GM23338 (cell line): ENCODE results near the gene HELZ. TPM values are rescaled to one million over a fixed set of nuclear protein-coding genes. Genes with fewer than 3 reads are reported as not detected.

ENCODE experiments used
- ATAC-seq: fragments of 200-7000 bp; cut with Tn5 transposase; 3 replicates; pipeline ENCODE4 v1.9.1; 2020
- DNase-seq: peaks from one replicate; pipeline ENCODE4 v3.0.0-alpha.2; 2015; ENCODE audit warnings: low spot score
- H2AFZ ChIP-seq: fragments of 200-600 bp; sonication (generic); 2 replicates; pipeline ENCODE4 v1.8.0; 2016; ENCODE audit warnings: antibody characterized with exemption, mild to moderate bottlenecking, moderate library complexity
- H3F3A ChIP-seq: fragments of 200-600 bp; sonication (generic); replicated peaks from 2 replicates; pipeline ENCODE4 v1.8.0; 2017; ENCODE audit warnings: antibody characterized with exemption, mixed run types, low read depth
- H3K27ac ChIP-seq: fragments of 200-600 bp; sonication (generic); 2 replicates; pipeline ENCODE4 v1.6.1; 2016; ENCODE audit warnings: low read depth
- H3K27me3 ChIP-seq: fragments of 200-600 bp; sonication (generic); 2 replicates; pipeline ENCODE4 v1.8.0; 2016; ENCODE audit warnings: mild to moderate bottlenecking, mixed run types, moderate library complexity; ENCODE audit not compliant: insufficient read depth
- H3K36me3 ChIP-seq: fragments of 200-600 bp; sonication (generic); 2 replicates; pipeline ENCODE4 v1.8.0; 2016; ENCODE audit warnings: mild to moderate bottlenecking; ENCODE audit not compliant: insufficient read depth
- H3K4me1 ChIP-seq: fragments of 200-600 bp; sonication (generic); 2 replicates; pipeline ENCODE4 v1.8.0; 2016; ENCODE audit warnings: mild to moderate bottlenecking, moderate library complexity; ENCODE audit not compliant: insufficient read depth
- H3K4me2 ChIP-seq: fragments of 200-600 bp; sonication (generic); 2 replicates; pipeline ENCODE4 v1.7.1; 2017; ENCODE audit warnings: mixed run types
- H3K4me3 ChIP-seq: fragments of 200-600 bp; sonication (generic); 2 replicates; pipeline ENCODE4 v1.6.1; 2016; ENCODE audit warnings: mixed run types
- H3K79me2 ChIP-seq: fragments of 200-600 bp; sonication (generic); replicated peaks from 2 replicates; pipeline ENCODE4 v1.8.0; 2017; ENCODE audit warnings: mild to moderate bottlenecking; ENCODE audit not compliant: insufficient read depth
- H3K9me2 ChIP-seq: fragments of 200-600 bp; sonication (generic); 2 replicates; pipeline ENCODE4 v1.8.0; 2017; ENCODE audit not compliant: insufficient read depth
- H4K20me1 ChIP-seq: fragments of 200-600 bp; sonication (generic); replicated peaks from 2 replicates; pipeline ENCODE4 v1.8.0; 2017; ENCODE audit warnings: mild to moderate bottlenecking; ENCODE audit not compliant: insufficient read depth
- H3K27ac Mint-ChIP-seq: 2 replicates; pipeline ENCODE4 v1.8.0; 2020; ENCODE audit warnings: inconsistent platforms, mild to moderate bottlenecking, moderate library complexity, mixed read lengths
- H3K27me3 Mint-ChIP-seq: 3 replicates; pipeline ENCODE4 v1.8.0; 2022; ENCODE audit warnings: low read depth, mild to moderate bottlenecking, moderate library complexity, mixed read lengths, inconsistent platforms; ENCODE audit not compliant: insufficient read depth, poor library complexity
- H3K36me3 Mint-ChIP-seq: 3 replicates; pipeline ENCODE4 v1.8.0; 2021; ENCODE audit warnings: low read depth, mild to moderate bottlenecking, inconsistent platforms, moderate library complexity, mixed read lengths
- H3K4me1 Mint-ChIP-seq: 3 replicates; pipeline ENCODE4 v1.8.0; 2020; ENCODE audit warnings: mild to moderate bottlenecking, inconsistent platforms, mixed read lengths
- H3K4me3 Mint-ChIP-seq: 3 replicates; pipeline ENCODE4 v1.8.0; 2021; ENCODE audit warnings: moderate library complexity, mild to moderate bottlenecking, inconsistent platforms, mixed read lengths
- H3K9me3 Mint-ChIP-seq: 3 replicates; pipeline ENCODE4 v1.8.0; 2020; ENCODE audit warnings: moderate library complexity, mild to moderate bottlenecking, inconsistent platforms, mixed read lengths
- CREB1 ChIP-seq: fragments of 250-450 bp; sonication (Bioruptor Pico); IDR thresholded peaks from 2 replicates; pipeline ENCODE4 v1.5.0; 2020; ENCODE audit warnings: low read depth, mild to moderate bottlenecking, moderate library complexity
- EZH2 ChIP-seq: fragments of 200-600 bp; sonication (generic); IDR thresholded peaks from one replicate; pipeline ENCODE4 v1.8.0; 2017; ENCODE audit warnings: antibody characterized with exemption, mild to moderate bottlenecking, low read depth; ENCODE audit not compliant: unreplicated experiment
- EZH2phosphoT487 ChIP-seq: fragments of 200-600 bp; sonication (generic); IDR thresholded peaks from one replicate; pipeline ENCODE4 v1.8.1; 2018; ENCODE audit warnings: antibody characterized with exemption; ENCODE audit not compliant: unreplicated experiment
- JUNB ChIP-seq: IDR thresholded peaks from one replicate; pipeline ENCODE4 v1.6.1; 2016; ENCODE audit warnings: antibody characterized with exemption; ENCODE audit not compliant: unreplicated experiment
- NANOG ChIP-seq: IDR thresholded peaks from 2 replicates; pipeline ENCODE4 v1.6.1; 2016; ENCODE audit warnings: antibody characterized with exemption, borderline replicate concordance
- POLR2AphosphoS5 ChIP-seq: IDR thresholded peaks from 2 replicates; pipeline ENCODE4 v1.6.1; 2016; ENCODE audit warnings: antibody characterized with exemption, low read depth
- STAT1 ChIP-seq: IDR thresholded peaks from one replicate; pipeline ENCODE4 v1.6.1; 2016; ENCODE audit warnings: antibody characterized with exemption; ENCODE audit not compliant: unreplicated experiment
- ZNF114 ChIP-seq: fragments of 250-450 bp; sonication (Bioruptor Pico); IDR thresholded peaks from 2 replicates; pipeline ENCODE4 v1.5.0; 2020; ENCODE audit warnings: mild to moderate bottlenecking, moderate library complexity
- ZNF331 ChIP-seq: fragments of 250-450 bp; sonication (Bioruptor Pico); IDR thresholded peaks from 2 replicates; pipeline ENCODE4 v1.5.0; 2020; ENCODE audit warnings: low read depth, mild to moderate bottlenecking, moderate library complexity
- ZNF462 ChIP-seq: fragments of 250-450 bp; sonication (Bioruptor Pico); IDR thresholded peaks from 2 replicates; pipeline ENCODE4 v1.5.0; 2020; ENCODE audit warnings: mild to moderate bottlenecking, moderate library complexity
- polyA plus RNA-seq: library from polyadenylated mRNA; unstranded; fragments of >200 nt; fragmentation: Nextera tagmentation; extraction: Ambion mirVana; gene quantifications from 2 replicates; pipeline ENCODE4 v1.2.1, GENCODE V29; 2016
- total RNA-seq: library from RNA; depleted of rRNA; stranded (reverse); fragments of >200 nt; shearing (Covaris generic); gene quantifications from 2 replicates; pipeline ENCODE4 v1.2.3, GENCODE V29; 2014
- TF ChIP-seq, protein P1 (sequence below): IDR thresholded peaks from 2 replicates; pipeline ENCODE4 v1.6.1; 2016; ENCODE audit warnings: antibody characterized with exemption
- TF ChIP-seq, protein P2 (sequence below), 2 experiments: fragments of 200-600 bp in 1 of 2; sonication (generic) in 1 of 2; conservative IDR thresholded peaks; 2 replicates each; pipeline versions ENCODE4 v1.5.1 to v1.6.1; 2016 to 2017; ENCODE audit warnings: antibody characterized with exemption in 2 of 2, low read depth in 2 of 2, mild to moderate bottlenecking in 2 of 2, moderate library complexity in 1 of 2
- TF ChIP-seq, protein P3 (sequence below): IDR thresholded peaks from one replicate; pipeline ENCODE4 v1.6.1; 2018; ENCODE audit warnings: antibody characterized with exemption; ENCODE audit not compliant: unreplicated experiment

HELZ gene
- total and polyA plus RNA-seq, 2 experiments from 2014 or later, result 38.9 to 62.0 TPM

DNA sequence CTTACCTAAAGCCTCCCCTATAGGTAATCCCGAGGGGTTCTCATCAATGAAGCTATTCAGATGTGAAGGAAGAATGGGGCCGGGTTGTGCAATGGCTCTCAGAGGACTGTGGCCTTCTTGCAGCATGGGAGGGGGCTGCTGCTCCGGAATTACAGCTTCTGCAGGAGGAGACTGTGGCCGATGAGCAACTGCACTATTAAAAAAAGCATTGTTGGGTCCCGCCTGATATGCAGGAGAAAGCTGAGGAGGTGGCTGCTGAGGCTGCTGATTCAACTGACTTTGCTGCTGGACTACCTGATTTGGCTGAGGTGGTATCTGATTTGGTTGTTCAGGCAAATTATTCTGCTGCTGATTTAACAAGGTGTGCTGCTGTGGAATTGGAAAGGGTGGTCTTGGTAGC lies 135.9 kb downstream of the HELZ start:
- peaks cover 2% of the 10 kb centered on the region for H3K27me3 Mint-ChIP-seq
- no peak for TF ChIP-seq ZNF114
- TF ChIP-seq, protein P1, sequence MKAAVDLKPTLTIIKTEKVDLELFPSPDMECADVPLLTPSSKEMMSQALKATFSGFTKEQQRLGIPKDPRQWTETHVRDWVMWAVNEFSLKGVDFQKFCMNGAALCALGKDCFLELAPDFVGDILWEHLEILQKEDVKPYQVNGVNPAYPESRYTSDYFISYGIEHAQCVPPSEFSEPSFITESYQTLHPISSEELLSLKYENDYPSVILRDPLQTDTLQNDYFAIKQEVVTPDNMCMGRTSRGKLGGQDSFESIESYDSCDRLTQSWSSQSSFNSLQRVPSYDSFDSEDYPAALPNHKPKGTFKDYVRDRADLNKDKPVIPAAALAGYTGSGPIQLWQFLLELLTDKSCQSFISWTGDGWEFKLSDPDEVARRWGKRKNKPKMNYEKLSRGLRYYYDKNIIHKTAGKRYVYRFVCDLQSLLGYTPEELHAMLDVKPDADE, result no peak
- no peak for TF ChIP-seq JUNB
- no peak for TF ChIP-seq CREB1
- TF ChIP-seq, protein P2, sequence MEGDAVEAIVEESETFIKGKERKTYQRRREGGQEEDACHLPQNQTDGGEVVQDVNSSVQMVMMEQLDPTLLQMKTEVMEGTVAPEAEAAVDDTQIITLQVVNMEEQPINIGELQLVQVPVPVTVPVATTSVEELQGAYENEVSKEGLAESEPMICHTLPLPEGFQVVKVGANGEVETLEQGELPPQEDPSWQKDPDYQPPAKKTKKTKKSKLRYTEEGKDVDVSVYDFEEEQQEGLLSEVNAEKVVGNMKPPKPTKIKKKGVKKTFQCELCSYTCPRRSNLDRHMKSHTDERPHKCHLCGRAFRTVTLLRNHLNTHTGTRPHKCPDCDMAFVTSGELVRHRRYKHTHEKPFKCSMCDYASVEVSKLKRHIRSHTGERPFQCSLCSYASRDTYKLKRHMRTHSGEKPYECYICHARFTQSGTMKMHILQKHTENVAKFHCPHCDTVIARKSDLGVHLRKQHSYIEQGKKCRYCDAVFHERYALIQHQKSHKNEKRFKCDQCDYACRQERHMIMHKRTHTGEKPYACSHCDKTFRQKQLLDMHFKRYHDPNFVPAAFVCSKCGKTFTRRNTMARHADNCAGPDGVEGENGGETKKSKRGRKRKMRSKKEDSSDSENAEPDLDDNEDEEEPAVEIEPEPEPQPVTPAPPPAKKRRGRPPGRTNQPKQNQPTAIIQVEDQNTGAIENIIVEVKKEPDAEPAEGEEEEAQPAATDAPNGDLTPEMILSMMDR (conservative IDR thresholded peaks at IDR 0.05; ENCODE audit: low read depth in 2 of 2), result no peak
- TF ChIP-seq POLR2AphosphoS5, result no peak
- TF ChIP-seq, protein P3, sequence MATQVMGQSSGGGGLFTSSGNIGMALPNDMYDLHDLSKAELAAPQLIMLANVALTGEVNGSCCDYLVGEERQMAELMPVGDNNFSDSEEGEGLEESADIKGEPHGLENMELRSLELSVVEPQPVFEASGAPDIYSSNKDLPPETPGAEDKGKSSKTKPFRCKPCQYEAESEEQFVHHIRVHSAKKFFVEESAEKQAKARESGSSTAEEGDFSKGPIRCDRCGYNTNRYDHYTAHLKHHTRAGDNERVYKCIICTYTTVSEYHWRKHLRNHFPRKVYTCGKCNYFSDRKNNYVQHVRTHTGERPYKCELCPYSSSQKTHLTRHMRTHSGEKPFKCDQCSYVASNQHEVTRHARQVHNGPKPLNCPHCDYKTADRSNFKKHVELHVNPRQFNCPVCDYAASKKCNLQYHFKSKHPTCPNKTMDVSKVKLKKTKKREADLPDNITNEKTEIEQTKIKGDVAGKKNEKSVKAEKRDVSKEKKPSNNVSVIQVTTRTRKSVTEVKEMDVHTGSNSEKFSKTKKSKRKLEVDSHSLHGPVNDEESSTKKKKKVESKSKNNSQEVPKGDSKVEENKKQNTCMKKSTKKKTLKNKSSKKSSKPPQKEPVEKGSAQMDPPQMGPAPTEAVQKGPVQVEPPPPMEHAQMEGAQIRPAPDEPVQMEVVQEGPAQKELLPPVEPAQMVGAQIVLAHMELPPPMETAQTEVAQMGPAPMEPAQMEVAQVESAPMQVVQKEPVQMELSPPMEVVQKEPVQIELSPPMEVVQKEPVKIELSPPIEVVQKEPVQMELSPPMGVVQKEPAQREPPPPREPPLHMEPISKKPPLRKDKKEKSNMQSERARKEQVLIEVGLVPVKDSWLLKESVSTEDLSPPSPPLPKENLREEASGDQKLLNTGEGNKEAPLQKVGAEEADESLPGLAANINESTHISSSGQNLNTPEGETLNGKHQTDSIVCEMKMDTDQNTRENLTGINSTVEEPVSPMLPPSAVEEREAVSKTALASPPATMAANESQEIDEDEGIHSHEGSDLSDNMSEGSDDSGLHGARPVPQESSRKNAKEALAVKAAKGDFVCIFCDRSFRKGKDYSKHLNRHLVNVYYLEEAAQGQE, result no peak
- TF ChIP-seq EZH2phosphoT487, result no peak
- no peak for TF ChIP-seq ZNF331 (CRISPR knock-in tag)
- TF ChIP-seq ZNF462 (CRISPR knock-in tag), result no peak
- TF ChIP-seq EZH2, result no peak
- no peak for TF ChIP-seq STAT1
- TF ChIP-seq NANOG, result no peak
- H3K4me2 ChIP-seq, result no peak overlapping the region
- H3K4me3 Mint-ChIP-seq, result no peak overlapping the region
- no peak overlapping the region for H3K4me3 ChIP-seq
- H3F3A ChIP-seq, result no peaks in the 10 kb centered on the region
- H3K36me3 ChIP-seq, result peaks cover 16% of the 10 kb centered on the region
- H3K9me3 Mint-ChIP-seq, result no peaks in the 10 kb centered on the region
- H3K27ac ChIP-seq, result no peak overlapping the region
- H4K20me1 ChIP-seq, result peaks cover 5% of the 10 kb centered on the region; the same call in 1 of the 2 replicates
- H3K27ac Mint-ChIP-seq, result no peak overlapping the region; the same call in 1 of the 2 replicates
- no peaks in the 10 kb centered on the region for H3K9me2 ChIP-seq
- no peaks in the 10 kb centered on the region for H3K27me3 ChIP-seq
- no peaks in the 10 kb centered on the region for H3K4me1 Mint-ChIP-seq
- no peaks in the 10 kb centered on the region for H3K79me2 ChIP-seq
- no peak overlapping the region for H2AFZ ChIP-seq
- H3K36me3 Mint-ChIP-seq, result peaks cover 33% of the 10 kb centered on the region
- ATAC-seq (no peak), DNase-seq (no peak)
- H3K4me1 ChIP-seq, result no peaks in the 10 kb centered on the region
